ENCODE data around the gene TM9SF3. TPM values are rescaled to one million over a fixed set of nuclear protein-coding genes. Genes with fewer than 3 reads are reported as not detected.

TM9SF3 gene
- total and polyA plus RNA-seq, 2 donors (not counting 1 experiment from before 2014, with no cell fraction given): 6.9 to 63.4 TPM

- Mint-ChIP-seq H3K27ac (no peak overlapping the region), H3K4me1 (peaks cover 13% of the 10 kb centered on the region), H3K9me3 (ENCODE audit: insufficient read depth) (no peaks in the 10 kb centered on the region), H3K27me3 (no peaks in the 10 kb centered on the region), H3K4me3 (no peak overlapping the region)
- DNase-seq (no peak), ATAC-seq (ENCODE audit: low read depth) (no peak)
- Histone ChIP-seq H3K4me1 (ENCODE audit: control insufficient read depth in 2 of 2, insufficient read depth in 2 of 2, low read length in 2 of 2) (no peaks in the 10 kb centered on the region), H3K27me3 (replicated peaks in 1 of 4; ENCODE audit: control extremely low read depth in 1 of 4, control insufficient read depth in 3 of 4, insufficient read depth in 4 of 4, low read length in 3 of 4) (no peaks in the 10 kb centered on the region), H3K79me2 (ENCODE audit: control insufficient read depth, insufficient read depth, low read length) (peaks cover 91% of the 10 kb centered on the region), H3K4me2 (replicated peaks; ENCODE audit: low read depth, low read length, poor library complexity, severe bottlenecking) (no peak overlapping the region), H4K20me1 (ENCODE audit: control insufficient read depth, insufficient read depth, low read length, poor library complexity, severe bottlenecking) (peaks cover 68% of the 10 kb centered on the region), H3K36me3 (replicated peaks in 1 of 2; ENCODE audit: control extremely low read depth in 1 of 2, control insufficient read depth in 1 of 2, extremely low read depth in 1 of 2, insufficient read depth in 2 of 2, low read length in 1 of 2) (peaks cover 0 to 5% of the 10 kb centered on the region in 2 experiments), H3K27ac (ENCODE audit: low read length in 2 of 2) (no peak overlapping the region), H3K9me3 (ENCODE audit: control extremely low read depth in 1 of 3, control insufficient read depth in 2 of 3, insufficient read depth in 1 of 3, low read length in 2 of 3) (no peaks in the 10 kb centered on the region), H3K4me3 (ENCODE audit: control extremely low read depth in 1 of 5, extremely low read depth in 1 of 5, insufficient read depth in 1 of 5, low read depth in 2 of 5, low read length in 4 of 5) (no peak overlapping the region), H2AFZ (ENCODE audit: insufficient read depth, low read depth, low read length, poor library complexity, severe bottlenecking) (no peak overlapping the region), H3K9ac (ENCODE audit: low read length) (no peak overlapping the region)
- ChIA-PET CTCF (no interaction called here), POLR2A (no interaction called here)
- TF ChIP-seq, protein P1, sequence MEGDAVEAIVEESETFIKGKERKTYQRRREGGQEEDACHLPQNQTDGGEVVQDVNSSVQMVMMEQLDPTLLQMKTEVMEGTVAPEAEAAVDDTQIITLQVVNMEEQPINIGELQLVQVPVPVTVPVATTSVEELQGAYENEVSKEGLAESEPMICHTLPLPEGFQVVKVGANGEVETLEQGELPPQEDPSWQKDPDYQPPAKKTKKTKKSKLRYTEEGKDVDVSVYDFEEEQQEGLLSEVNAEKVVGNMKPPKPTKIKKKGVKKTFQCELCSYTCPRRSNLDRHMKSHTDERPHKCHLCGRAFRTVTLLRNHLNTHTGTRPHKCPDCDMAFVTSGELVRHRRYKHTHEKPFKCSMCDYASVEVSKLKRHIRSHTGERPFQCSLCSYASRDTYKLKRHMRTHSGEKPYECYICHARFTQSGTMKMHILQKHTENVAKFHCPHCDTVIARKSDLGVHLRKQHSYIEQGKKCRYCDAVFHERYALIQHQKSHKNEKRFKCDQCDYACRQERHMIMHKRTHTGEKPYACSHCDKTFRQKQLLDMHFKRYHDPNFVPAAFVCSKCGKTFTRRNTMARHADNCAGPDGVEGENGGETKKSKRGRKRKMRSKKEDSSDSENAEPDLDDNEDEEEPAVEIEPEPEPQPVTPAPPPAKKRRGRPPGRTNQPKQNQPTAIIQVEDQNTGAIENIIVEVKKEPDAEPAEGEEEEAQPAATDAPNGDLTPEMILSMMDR (IDR thresholded peaks at IDR 0.05): no peak
- TF ChIP-seq EZH2 (IDR thresholded peaks at IDR 0.05; ENCODE audit: borderline replicate concordance, insufficient read depth, low read depth, low read length, poor library complexity, severe bottlenecking): no peak
- intact Hi-C loops (cut with micrococcal nuclease): no loop called here
- WGBS (ENCODE audit: insufficient coverage): 100% methylated on average over 5 of the region's 6 CpGs
Observed at GRCh38 chr10:96570511-96570910, 16.3 kb downstream of the TM9SF3 start.

DNA sequence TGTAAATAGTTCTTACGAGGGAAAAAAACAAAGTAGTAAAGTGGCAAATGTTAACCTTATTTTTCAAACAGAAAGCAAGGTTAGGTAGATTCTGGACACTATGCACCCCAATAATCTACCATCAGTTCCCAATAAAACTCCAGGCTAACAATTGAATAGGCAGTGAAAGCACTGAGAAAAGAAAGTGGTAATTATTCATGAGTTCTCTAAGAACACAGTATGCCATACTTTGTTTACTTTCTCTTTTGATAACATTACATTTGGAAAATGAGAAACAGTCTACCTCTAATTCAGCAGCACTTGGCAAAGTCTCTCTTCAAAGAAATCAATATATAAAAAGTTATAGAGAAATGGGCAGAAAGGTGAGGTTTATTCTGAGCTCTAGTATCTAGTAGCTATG is 18.4 kb downstream of the TM9SF3 start:
- Histone ChIP-seq H4K20me1 (ENCODE audit: control insufficient read depth, insufficient read depth, low read length, poor library complexity, severe bottlenecking) (peaks cover 56% of the 10 kb centered on the region), H3K79me2 (ENCODE audit: control insufficient read depth, insufficient read depth, low read length) (peaks cover 76% of the 10 kb centered on the region), H3K9ac (ENCODE audit: low read length) (no peak overlapping the region), H3K4me1 (ENCODE audit: control insufficient read depth in 2 of 2, insufficient read depth in 2 of 2, low read length in 2 of 2) (no peaks in the 10 kb centered on the region), H3K9me3 (ENCODE audit: control extremely low read depth in 1 of 3, control insufficient read depth in 2 of 3, insufficient read depth in 1 of 3, low read length in 2 of 3) (no peaks in the 10 kb centered on the region), H3K4me2 (replicated peaks; ENCODE audit: low read depth, low read length, poor library complexity, severe bottlenecking) (no peak overlapping the region), H2AFZ (ENCODE audit: insufficient read depth, low read depth, low read length, poor library complexity, severe bottlenecking) (no peak overlapping the region), H3K4me3 (ENCODE audit: control extremely low read depth in 1 of 5, extremely low read depth in 1 of 5, insufficient read depth in 1 of 5, low read depth in 2 of 5, low read length in 4 of 5) (no peak overlapping the region), H3K27me3 (replicated peaks in 1 of 4; ENCODE audit: control extremely low read depth in 1 of 4, control insufficient read depth in 3 of 4, insufficient read depth in 4 of 4, low read length in 3 of 4) (no peaks in the 10 kb centered on the region), H3K27ac (ENCODE audit: low read length in 2 of 2) (no peak overlapping the region), H3K36me3 (replicated peaks in 1 of 2; ENCODE audit: control extremely low read depth in 1 of 2, control insufficient read depth in 1 of 2, extremely low read depth in 1 of 2, insufficient read depth in 2 of 2, low read length in 1 of 2) (peaks cover 0 to 13% of the 10 kb centered on the region in 2 experiments)
- ChIA-PET POLR2A (no interaction called here), CTCF (no interaction called here)
- H3K9me3 Mint-ChIP-seq (ENCODE audit: insufficient read depth): no peaks in the 10 kb centered on the region
- DNase-seq (no peak), ATAC-seq (ENCODE audit: low read depth) (no peak)
- no peak overlapping the region for H3K27ac Mint-ChIP-seq
- no peaks in the 10 kb centered on the region for H3K27me3 Mint-ChIP-seq
- WGBS (ENCODE audit: insufficient coverage): no CpG with 5 or more reads among the region's 1 CpG
- H3K4me3 Mint-ChIP-seq: no peak overlapping the region
- peaks cover 9% of the 10 kb centered on the region for H3K4me1 Mint-ChIP-seq
- no peak for TF ChIP-seq EZH2 (IDR thresholded peaks at IDR 0.05; ENCODE audit: borderline replicate concordance, insufficient read depth, low read depth, low read length, poor library complexity, severe bottlenecking)
- TF ChIP-seq, protein P1 (IDR thresholded peaks at IDR 0.05): no peak
- intact Hi-C loops (cut with micrococcal nuclease): no loop called here
